Stimulated activated CD4-positive, alpha-beta T cell treated with anti-CD3 and anti-CD28 coated beads, Interleukin-2, amount 100 ng/mL, for 48 hours (primary cell): ENCODE results near the gene TMEM30B.

Source experiments
- DNase-seq, 2 donors: peaks; one replicate each; pipeline ENCODE4 v3.0.0-alpha.2; 2020

Gene TMEM30B

GRCh38 chr14:61229981-61230380 is 51.2 kb downstream of the TMEM30B start:
- DNase-seq = no peak

- DNase-seq = no peak
Measured at GRCh38 chr14:61229475-61229888, 51.7 kb downstream of the TMEM30B start.

- no peak for DNase-seq
Measured at GRCh38 chr14:61227884-61228591, 53.1 kb downstream of the TMEM30B start.
